GM19193 (cell line): ENCODE results near the gene RAPSN.

Experiments
- POLR2A ChIP-seq: IDR thresholded peaks from 4 replicates; pipeline ENCODE4 v1.6.1; 2011; ENCODE audit not compliant: insufficient read depth, insufficient read length; ENCODE audit errors: extremely low read depth

Gene RAPSN

GRCh38 chr11:47442514-47442913 lies 6.4 kb downstream of the RAPSN start:
- TF ChIP-seq POLR2A: no peak

- no peak for TF ChIP-seq POLR2A
Observed at GRCh38 chr11:47441421-47441820, 7.5 kb downstream of the RAPSN start.

GRCh38 chr11:47440054-47440476 lies 8.9 kb downstream of the RAPSN start:
- no peak for TF ChIP-seq POLR2A

- TF ChIP-seq POLR2A: no peak
Observed at GRCh38 chr11:47438721-47439120, 10.2 kb downstream of the RAPSN start.

GRCh38 chr11:47437746-47438418 lies 11.1 kb downstream of the RAPSN start:
- no peak for TF ChIP-seq POLR2A

- TF ChIP-seq POLR2A: no peak
Observed at GRCh38 chr11:47437218-47437745, 11.7 kb downstream of the RAPSN start.

GRCh38 chr11:47436726-47437125 lies 12.2 kb downstream of the RAPSN start:
- no peak for TF ChIP-seq POLR2A

DNA sequence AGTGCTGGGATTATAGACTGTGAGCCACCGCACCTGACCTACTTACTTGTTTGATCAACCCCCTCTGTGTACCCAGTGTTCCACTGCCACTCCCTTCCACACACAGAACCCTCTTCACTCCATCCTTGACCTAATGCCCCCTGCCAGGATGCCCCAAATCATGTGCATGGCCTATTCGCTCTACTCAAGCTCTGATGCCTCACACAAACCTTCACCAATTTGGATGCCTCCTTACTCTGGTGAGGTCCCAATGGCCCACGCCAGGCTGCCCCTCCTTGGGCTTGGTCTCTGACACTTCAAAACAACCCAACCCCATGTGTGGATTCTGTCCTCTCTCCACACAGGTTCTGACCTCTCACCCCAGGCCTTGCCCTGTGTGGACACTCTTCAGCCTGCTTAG lies 13.2 kb downstream of the RAPSN start:
- no peak for TF ChIP-seq POLR2A

- TF ChIP-seq POLR2A: no peak
Observed at GRCh38 chr11:47434011-47434786, 14.7 kb downstream of the RAPSN start.

DNA sequence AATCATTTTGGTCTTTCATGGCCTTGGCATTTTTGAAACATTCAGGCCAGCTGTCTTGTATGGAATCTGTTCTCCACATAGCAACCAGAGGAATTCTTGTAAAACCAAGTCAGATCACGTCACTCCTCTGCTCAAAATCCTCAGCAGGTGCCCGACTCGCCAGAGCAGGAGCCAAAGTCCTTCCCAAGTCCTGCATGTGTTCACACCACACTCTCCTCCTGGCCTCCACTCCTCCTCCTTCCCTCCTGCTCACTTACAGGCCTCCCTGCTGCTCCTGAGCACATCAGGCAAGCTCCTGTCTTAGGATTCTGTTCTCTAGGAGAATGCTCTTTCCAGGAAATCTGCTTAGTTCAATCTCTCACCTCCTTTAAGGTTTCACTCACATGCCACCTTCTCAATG lies 15.8 kb downstream of the RAPSN start:
- TF ChIP-seq POLR2A: no peak

DNA sequence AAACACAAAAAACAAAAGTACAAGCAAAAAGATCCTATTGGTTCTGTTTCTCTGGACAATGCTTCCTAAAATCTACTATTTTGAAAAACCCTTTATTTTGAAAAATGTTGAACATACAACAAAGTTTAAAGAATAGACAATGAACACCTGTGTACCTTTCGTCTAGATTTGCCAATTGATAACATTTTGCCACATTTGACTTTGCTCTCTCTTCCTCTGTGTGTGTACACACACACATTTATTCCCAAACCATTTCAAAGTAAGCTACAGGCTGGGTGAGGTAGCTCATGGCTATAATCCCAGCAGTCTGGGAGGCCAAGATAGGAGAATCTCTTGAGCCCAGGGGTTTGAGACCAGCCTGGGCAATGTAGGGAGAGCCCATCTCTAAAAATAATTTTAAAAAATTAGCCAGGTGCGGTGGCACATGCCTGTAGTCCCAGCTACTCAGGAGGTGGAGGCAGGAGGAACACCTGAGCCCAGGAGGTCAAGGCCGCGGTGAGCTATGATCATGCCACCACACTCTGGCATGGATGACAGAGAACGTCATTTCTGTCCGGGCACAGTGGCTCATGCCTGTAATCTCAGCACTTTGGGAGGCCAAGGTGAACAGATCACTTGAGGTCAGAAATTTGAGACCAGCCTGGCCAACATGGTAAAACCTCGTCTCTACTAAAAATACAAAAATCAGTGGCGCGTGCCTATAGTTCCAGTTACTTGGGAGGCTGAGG lies 17.4 kb downstream of the RAPSN start:
- no peak for TF ChIP-seq POLR2A

- TF ChIP-seq POLR2A: no peak
Observed at GRCh38 chr11:47430524-47430923, 18.4 kb downstream of the RAPSN start.

DNA sequence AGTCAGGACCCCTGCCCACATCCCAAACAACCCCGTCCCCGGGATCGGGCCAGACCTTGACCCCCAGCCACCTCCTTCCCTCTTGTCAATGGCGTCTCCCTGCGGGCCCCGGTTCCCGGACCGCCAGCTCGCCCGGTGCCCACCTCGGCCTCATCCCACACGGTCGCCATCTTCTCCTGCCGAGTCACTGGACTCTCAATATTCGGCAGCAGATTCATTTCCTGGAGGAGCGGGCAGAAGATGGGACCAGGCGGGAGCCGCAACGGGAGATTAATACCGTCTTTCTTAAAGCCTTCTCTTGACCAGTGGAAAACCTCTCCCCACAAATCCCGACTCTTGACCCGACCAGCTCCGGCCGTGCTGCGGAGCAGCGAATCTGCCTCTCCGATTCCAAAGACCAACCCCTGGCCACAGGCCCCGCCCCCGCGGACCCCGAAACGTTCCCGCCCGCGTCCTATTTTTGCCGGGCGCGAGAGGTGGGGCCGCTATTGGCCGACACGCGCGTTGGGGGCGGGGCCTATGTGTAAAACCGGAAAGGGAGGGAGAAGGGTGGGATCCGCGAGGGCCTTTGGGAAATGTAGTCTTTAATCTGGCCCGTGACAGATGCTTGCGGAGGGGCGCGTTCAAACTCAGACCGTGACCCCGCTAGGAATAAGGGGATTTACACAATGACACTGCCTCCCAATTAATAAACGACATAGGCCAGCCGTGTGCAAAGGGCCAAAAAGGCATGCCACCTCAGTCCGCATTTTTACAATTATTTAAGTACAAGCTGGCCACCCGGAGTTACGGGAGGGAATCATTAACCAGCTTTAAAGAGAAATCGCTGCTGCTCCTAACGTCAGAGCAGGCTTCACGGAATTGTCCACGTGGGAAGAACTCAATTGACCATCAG lies 22.6 kb downstream of the RAPSN start, which contains the start of gene PSMC3:
TSS of gene PSMC3 (minus strand) at position 378 of the 895 bp plus-strand sequence. CDS start at position 218, 160 bp downstream.
- TF ChIP-seq POLR2A: peak; percentile 89

GRCh38 chr11:47425611-47426010 lies 23.3 kb downstream of the RAPSN start:
- no peak for TF ChIP-seq POLR2A
